Eye (tissue), 1 donor: ENCODE data around the gene ASB6.
"Not testable (repeated sequence)": the region's sequence is repeated elsewhere in the genome, so short reads cannot be mapped to it uniquely, and the experiment has no call there.

Experiments used
- DNase-seq: peaks from one replicate; pipeline ENCODE4 v3.0.0-alpha.2; 2015

The ASB6 gene

GRCh38 chr9:129604766-129605163, 37.2 kb downstream of the ASB6 start:
- DNase-seq, result no peak

DNA sequence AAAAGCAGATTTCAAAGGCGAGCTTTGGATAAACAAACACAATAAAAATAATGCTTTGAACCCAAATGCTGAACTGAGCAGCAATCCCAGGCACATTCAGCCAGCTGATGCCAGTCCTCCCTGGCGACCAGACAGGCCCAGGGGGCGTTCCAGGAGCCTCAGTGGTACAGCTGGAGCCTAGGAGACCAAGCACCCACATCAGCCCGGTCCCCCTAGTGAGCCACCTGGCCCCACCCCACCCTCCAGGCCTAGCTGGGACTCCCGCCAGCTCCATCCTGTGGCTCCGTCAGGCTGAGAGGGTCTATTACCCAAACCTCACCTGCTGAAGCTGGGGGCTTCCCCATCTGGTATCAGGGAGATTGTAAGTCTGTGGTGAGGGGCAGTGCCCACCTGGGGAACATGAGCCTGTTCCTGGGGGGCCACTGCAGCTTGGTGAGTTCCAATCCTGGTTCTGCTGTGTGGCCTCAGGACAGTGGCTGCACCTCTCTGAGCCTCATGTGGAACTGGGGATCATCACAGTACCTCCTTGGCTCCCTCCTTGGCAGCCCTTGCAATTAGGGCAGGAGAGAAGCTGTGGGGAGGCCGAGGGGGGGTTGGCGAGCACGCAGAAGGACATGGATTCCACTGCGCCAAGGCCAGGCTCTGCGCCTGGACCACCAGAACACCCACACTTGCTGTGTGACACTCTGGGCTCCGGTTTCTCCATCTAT, 37.7 kb downstream of the ASB6 start:
- no peak for DNase-seq

DNA sequence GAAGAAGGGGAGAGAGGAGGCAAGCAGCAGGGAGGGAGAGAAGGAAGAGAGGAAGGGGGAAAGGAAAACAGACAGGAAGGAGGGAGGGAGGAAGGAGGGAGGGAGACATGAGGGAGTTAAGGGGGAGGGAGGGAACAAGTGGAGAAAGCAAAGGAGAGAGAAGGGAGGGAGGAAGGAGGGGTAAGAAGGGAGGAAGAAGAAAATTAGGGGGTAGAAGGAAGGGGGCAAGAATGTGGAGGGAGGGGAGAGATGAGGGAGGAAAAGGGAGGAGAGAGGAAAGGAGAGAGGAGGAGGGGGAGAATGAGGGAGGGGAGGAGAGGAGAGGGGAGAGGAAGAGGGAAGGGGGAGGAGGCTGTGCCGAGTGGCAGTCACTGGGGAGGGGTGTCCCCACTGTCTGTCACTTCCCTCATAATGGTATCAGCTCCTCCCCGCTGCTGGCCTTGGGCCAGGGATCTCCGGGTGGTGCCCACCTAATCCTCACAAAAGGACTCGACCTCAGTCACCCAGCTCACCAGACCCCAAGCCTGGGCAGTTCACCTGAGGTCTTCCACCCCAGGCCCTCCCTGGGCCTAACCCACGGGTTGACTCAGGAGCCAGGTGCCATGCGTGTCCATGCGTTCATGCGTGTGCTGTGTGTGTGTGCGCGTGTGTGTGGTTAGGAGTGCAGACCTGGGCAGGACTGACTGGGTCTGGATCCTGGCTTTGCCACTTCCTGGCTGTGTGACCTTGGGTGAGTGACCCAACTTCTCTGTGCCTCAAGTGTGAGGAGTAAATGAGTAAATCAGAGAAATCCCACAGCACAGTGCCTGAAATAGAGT, 39.1 kb downstream of the ASB6 start:
- DNase-seq, result peak; percentile 47

- no peak for DNase-seq
Observed at GRCh38 chr9:129601082-129601674, 40.8 kb downstream of the ASB6 start.

DNA sequence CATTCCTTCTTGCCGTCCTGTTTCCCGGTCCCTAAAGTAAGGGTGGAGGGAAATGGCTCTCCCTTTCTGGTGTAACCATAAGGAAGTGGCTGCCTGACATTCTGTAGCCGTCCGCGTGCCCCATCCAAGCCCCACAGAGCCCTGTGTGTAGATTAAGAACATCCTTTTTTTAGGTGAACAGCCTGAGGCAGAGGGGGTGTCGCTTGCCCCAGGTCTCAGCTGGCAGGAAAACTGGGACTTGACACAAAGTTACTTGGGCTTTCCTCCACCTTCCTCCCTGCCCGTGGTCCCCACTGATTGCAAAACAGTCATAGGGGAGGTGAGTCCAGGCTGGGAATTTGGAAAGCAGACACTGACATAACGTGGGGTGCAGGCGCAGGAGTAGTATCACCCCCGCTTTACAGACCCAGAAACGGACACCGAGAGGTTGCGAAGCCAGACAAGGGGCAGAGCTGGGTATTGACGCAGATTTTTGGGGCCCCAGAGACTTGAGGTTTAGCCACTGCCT, 43.8 kb downstream of the ASB6 start:
- DNase-seq, result no peak

- DNase-seq, result peak; percentile 74
Observed at GRCh38 chr9:129597355-129598088, 44.4 kb downstream of the ASB6 start.

DNA sequence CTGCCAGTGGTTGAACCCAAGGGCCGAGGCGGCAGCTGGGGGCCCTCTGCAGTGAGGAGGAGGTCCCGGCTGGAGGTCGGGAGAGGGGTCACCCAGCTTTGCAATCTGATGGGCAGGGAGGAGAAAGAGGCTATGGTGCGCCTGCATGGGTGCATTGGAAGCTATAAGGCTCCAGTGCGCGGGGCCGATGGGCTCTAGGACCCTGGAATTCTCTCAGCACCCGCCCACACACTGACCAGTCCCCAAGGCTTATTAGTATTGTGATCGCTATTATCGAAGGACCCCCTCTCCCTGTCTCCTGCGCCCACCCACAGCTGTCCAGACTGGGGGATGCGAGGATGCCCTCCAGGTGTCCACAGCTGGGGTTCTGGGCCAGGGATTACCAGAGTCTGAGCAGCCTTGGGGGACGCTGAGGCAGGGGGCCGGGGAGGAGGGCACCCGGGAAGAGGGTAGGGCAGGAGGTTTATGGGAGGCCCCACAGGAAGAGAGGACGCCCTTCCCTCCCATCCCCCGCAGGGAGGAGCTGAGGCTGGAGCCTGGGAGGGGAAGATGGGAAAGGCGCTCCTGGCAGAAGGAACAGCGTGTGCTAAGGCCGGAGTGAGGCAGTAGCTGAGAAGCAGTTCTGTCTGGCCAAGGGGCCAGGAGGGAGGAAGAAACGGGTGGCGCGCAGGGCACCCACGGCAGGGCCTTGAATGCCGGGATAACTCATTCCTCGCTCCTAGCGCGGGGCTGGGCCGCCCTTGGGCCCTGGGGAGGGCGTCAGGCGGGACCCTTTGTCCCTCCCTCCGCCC, 45.2 kb downstream of the ASB6 start:
- peak; percentile 89 for DNase-seq

DNA sequence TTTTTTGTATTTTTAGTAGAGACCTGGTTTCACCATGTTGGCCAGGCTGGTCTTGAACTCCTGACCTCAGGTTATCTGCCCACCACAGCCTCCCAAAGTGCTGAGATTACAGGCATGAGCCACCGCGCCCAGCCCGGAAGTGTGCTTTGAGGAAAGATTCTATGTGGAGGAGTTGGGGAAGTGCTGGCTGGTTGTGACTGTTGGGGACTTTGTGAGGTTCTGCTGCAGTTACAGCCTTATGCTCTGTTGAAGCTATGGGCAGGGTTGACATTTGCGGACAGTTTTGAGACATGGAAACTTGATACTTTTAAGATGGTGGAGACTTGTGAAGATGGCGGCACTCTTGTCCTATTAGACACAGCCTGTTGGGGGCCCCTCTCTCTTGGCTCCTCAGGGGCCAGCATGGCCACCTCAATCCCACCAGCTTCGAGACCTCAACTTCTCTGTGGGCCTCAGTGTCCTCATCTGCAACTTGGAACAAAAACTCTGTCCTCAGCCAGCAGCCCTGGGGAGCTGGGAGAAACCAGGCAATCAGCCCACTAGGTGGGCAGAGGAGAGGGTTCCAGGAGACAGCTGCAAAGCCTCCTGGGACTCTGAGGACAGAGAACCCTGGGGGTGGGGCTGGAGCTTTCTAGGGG, 45.9 kb downstream of the ASB6 start:
- no peak for DNase-seq

DNA sequence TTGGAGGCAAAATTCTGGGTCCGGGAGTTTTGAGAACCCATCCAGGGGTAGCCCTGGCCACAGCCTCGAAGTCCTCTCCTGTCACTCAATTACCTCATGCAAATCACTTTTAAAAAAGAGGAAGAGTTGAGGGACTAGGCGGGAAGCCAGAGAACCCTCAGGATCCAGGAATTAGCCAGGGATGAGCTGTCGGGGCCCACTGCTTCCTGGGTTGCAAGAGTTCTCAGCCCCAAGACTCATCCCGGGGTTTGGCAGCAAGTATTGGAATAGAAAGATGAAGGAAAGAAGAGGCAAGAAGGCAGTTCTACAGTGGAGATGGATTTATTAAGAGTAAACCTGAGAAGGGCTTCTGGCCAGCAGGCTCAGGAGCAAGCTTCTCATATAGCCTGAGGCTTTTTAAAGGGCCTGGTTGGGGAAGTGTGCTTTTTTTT, 46.6 kb downstream of the ASB6 start:
- no peak for DNase-seq

- no peak for DNase-seq
Observed at GRCh38 chr9:129594632-129595031, 47.3 kb downstream of the ASB6 start.

DNA sequence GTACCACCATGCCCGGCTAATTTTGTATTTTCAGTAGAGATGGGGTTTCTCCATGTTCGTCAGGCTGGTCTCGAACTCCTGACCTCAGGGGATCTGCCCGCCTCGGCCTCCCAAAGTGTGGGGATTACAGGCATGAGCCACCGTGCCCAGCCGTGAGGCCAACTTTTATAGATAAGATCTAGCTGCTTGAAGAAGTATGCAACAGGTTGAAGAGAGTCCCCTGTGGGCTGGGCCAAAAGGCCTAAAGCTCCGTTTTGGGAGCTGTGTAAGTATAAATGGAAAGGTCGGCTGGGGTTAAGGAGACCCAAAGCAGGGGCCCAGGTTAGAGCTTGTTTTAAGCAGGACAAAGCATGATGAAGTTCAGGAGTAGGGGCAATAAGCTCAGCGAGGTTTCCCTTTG, 49.2 kb downstream of the ASB6 start:
- not testable (repeated sequence) for DNase-seq

GRCh38 chr9:129591916-129592315, 50.0 kb downstream of the ASB6 start:
- no peak for DNase-seq

- DNase-seq, result no peak
Observed at GRCh38 chr9:129590466-129590865, 51.5 kb downstream of the ASB6 start.

DNA sequence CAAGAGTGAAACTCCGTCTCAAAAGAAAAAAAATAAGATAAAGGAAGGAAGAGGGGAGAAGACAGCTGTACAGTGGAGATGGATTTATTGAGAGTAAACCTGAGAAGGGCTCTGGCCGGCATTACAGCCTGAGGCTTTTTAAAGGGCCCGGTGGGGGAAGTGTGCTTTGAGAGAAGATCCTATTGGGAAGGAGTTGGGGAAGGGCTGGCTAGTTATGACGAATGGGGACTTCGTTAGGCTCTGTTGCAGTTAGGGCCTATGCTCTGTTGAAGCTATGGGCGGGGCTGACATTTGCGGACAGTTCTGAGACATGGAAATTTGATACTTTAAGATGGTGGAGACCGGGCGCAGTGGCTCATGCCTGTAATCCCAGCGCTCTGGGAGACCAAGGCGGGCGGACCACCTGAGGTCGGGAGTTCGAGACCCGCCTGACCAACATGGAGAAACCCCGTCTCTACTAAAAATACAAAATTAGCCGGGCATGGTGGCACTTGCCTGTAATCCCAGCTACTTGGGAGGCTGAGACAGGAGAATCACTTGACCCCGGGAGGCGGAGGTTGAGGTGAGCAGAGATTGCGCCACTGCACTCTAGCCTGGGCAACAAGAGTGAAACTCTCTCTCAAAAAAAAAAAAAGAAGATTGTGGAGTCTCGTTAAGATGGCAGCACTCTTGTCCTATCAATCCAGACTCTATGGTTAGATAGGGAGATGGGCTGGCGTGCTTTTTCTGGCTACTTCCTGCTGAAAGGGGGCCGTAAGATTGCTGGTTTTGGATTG, 54.3 kb downstream of the ASB6 start:
- no peak for DNase-seq

DNA sequence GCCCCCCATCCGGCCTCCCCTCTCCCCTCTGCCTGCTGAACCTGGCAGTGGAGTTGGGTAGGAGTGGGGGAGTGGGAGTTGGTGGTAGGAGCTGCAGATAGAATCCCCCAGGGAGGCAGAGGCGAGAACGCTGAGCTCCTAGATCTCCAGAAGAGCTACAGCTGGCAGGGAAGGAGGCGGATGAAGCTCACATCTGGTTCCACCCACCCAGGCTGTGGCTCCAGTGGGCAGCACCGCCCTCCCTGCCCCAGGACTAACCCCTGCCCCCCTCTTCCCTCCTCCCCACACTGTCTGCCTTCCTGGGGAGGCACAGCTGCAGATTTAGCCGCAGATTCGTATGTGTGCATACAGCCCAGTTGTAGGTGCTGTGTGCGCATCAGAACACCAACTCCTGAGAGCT, 55.3 kb downstream of the ASB6 start:
- DNase-seq, result peak; percentile 61

- DNase-seq, result no peak
Observed at GRCh38 chr9:129586245-129586644, 55.7 kb downstream of the ASB6 start.

DNA sequence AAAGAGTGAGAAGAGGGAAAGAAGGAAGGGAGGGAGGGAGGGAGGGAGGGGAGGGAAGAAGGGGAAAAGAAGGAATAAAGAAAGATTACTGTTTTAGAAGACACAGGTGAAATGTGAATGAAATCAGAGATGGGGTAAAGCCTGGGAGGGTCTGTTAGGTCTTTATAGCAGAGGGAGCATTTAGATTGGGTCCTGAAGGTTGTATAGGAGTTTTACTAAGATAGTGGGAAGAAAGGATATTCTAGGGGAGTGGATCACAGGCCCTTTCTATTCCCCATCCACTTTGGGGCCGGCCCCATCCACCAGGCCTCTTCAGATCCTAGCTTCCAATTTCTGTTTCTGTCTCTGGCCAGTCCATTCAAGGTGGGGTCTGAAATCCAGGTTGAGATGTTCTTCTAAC, 56.6 kb downstream of the ASB6 start:
- DNase-seq, result no peak
